CD4-positive, alpha-beta memory T cell (primary cell): ENCODE data around the gene ACAD11. TPM values are rescaled to one million over a fixed set of nuclear protein-coding genes. Genes with fewer than 3 reads are reported as not detected.

Source experiments
- CTCF ChIA-PET: fragments of 350-600 bp; sonication (Branson Sonifier 250); formaldehyde crosslinking; loops from one replicate; lab custom pipeline; 2021; ENCODE audit warnings: inconsistent platforms; ENCODE audit not compliant: partially characterized antibody; lab: Charles Lee
- POLR2A ChIA-PET: fragments of 350-600 bp; sonication (Branson Sonifier 250); formaldehyde crosslinking; loops from one replicate; lab custom pipeline; 2021; ENCODE audit not compliant: partially characterized antibody; lab: Charles Lee
- DNase-seq, 5 donors: peaks; one replicate each; pipeline versions ENCODE4 v3.0.0 to v3.0.0-alpha.2; 2020 to 2022; ENCODE audit warnings: mixed read lengths in 1 of 5
- H3K27ac ChIP-seq: one replicate; pipeline ENCODE4 v1.7.0; 2013; ENCODE audit warnings: low read depth, low read length
- H3K27me3 ChIP-seq: 2 replicates; pipeline ENCODE4 v1.7.0; 2013; ENCODE audit warnings: mild to moderate bottlenecking, low read length, moderate library complexity; ENCODE audit not compliant: insufficient read depth
- H3K36me3 ChIP-seq: 2 replicates; pipeline ENCODE4 v1.7.0; 2013; ENCODE audit warnings: mild to moderate bottlenecking, low read length, moderate library complexity; ENCODE audit not compliant: insufficient read depth
- H3K4me1 ChIP-seq: 2 replicates; pipeline ENCODE4 v1.7.0; 2013; ENCODE audit warnings: mild to moderate bottlenecking, low read length, moderate library complexity; ENCODE audit not compliant: insufficient read depth
- H3K4me3 ChIP-seq, 2 donors: one replicate each; pipeline ENCODE4 v1.7.0; 2013; ENCODE audit warnings: low read length in 2 of 2, mild to moderate bottlenecking in 1 of 2
- H3K9me3 ChIP-seq, 2 donors: one replicate each; pipeline ENCODE4 v1.7.0; 2013; ENCODE audit warnings: low read length in 2 of 2, control low read depth in 1 of 2; ENCODE audit not compliant: control insufficient read depth in 1 of 2
- H3K27ac Mint-ChIP-seq, 7 donors: one replicate each; pipeline ENCODE4 v1.8.0; 2020 to 2021; ENCODE audit warnings: mixed read lengths in 7 of 7, mild to moderate bottlenecking in 6 of 7, inconsistent platforms in 3 of 7, moderate library complexity in 3 of 7
- H3K27me3 Mint-ChIP-seq, 2 donors: one replicate each; pipeline ENCODE4 v1.8.0; 2020 to 2021; ENCODE audit warnings: mixed read lengths in 2 of 2
- H3K36me3 Mint-ChIP-seq, 2 donors: one replicate each; pipeline ENCODE4 v1.8.0; 2020 to 2021; ENCODE audit warnings: mixed read lengths in 2 of 2, inconsistent platforms in 1 of 2, mild to moderate bottlenecking in 1 of 2
- H3K4me1 Mint-ChIP-seq, 4 donors: one replicate each; pipeline ENCODE4 v1.8.0; 2020 to 2021; ENCODE audit warnings: mixed read lengths in 4 of 4, mild to moderate bottlenecking in 1 of 4
- H3K4me3 Mint-ChIP-seq, 8 donors: one replicate each; pipeline ENCODE4 v1.8.0; 2020 to 2021; ENCODE audit warnings: mixed read lengths in 8 of 8, mild to moderate bottlenecking in 7 of 8, moderate library complexity in 6 of 8, inconsistent platforms in 3 of 8
- H3K9me3 Mint-ChIP-seq, 8 donors: one replicate each; pipeline ENCODE4 v1.8.0; 2020 to 2021; ENCODE audit warnings: mixed read lengths in 8 of 8, mild to moderate bottlenecking in 5 of 8, inconsistent platforms in 3 of 8, moderate library complexity in 1 of 8
- intact Hi-C: fragments of 100-400 bp; cut with micrococcal nuclease; formaldehyde crosslinking; loops from one replicate; pipeline ENCODE4 v1.15.1; 2023
- polyA plus RNA-seq, 2 donors: library from polyadenylated mRNA; unstranded; fragments of 300-500 nt; fragmentation: Illumina TruSeq; gene quantifications; one replicate each; pipeline ENCODE4 v1.2.3, GENCODE V29; 2021
- total RNA-seq, 2 experiments: library from RNA; stranded (reverse); gene quantifications; one replicate each; pipeline ENCODE4 v1.2.3, GENCODE V29; 2021

ACAD11 gene
- total and polyA plus RNA-seq, 4 experiments from 2014 or later = 1.7 to 26.9 (median 13.1) TPM

GRCh38 chr3:132539681-132540080 lies 119.9 kb downstream of the ACAD11 start:
- Mint-ChIP-seq H3K27me3 (no peaks in the 10 kb centered on the region), H3K4me3 (no peak overlapping the region), H3K27ac (no peak overlapping the region), H3K4me1 (peaks cover 0 to 2% (median 0%) of the 10 kb centered on the region in 4 donors), H3K9me3 (peaks cover 0 to 4% (median 0%) of the 10 kb centered on the region in 8 donors), H3K36me3 (peaks cover 39 to 60% of the 10 kb centered on the region in 2 donors)
- no peak for DNase-seq
- Histone ChIP-seq H3K9me3 (no peaks in the 10 kb centered on the region), H3K4me1 (no peaks in the 10 kb centered on the region), H3K27ac (no peak overlapping the region), H3K36me3 (peaks cover 12% of the 10 kb centered on the region), H3K4me3 (no peak overlapping the region), H3K27me3 (no peaks in the 10 kb centered on the region)
- intact Hi-C loops = no loop called here
- ChIA-PET CTCF (interaction anchor here (1.2 to 8.5 kb wide), 2 partner anchors 13 to 101 kb away, joined by 3 to 90 read pairs; no protein-coding TSS in a partner anchor), POLR2A (no interaction called here)

GRCh38 chr3:132538072-132538471 lies 121.5 kb downstream of the ACAD11 start:
- no peak overlapping the region for H3K27ac ChIP-seq
- no peak for DNase-seq
- peaks cover 12% of the 10 kb centered on the region for H3K36me3 ChIP-seq
- H3K4me1 Mint-ChIP-seq = peaks cover 0 to 2% (median 0%) of the 10 kb centered on the region in 4 donors
- no peaks in the 10 kb centered on the region for H3K27me3 Mint-ChIP-seq
- no peaks in the 10 kb centered on the region for H3K9me3 ChIP-seq
- H3K4me3 ChIP-seq = no peak overlapping the region
- no peaks in the 10 kb centered on the region for H3K4me1 ChIP-seq
- POLR2A ChIA-PET = no interaction called here
- no peak overlapping the region for H3K27ac Mint-ChIP-seq
- H3K27me3 ChIP-seq = no peaks in the 10 kb centered on the region
- no peak overlapping the region for H3K4me3 Mint-ChIP-seq
- intact Hi-C loops = no loop called here
- peaks cover 44 to 72% of the 10 kb centered on the region in 2 donors for H3K36me3 Mint-ChIP-seq
- CTCF ChIA-PET = interaction anchor here (0.8 to 8.5 kb wide), 5 partner anchors 10 to 103 kb away, joined by 3 to 90 read pairs (median 3); no protein-coding TSS in a partner anchor
- H3K9me3 Mint-ChIP-seq = peaks cover 0 to 4% (median 0%) of the 10 kb centered on the region in 8 donors

GRCh38 chr3:132537297-132537696 lies 122.3 kb downstream of the ACAD11 start:
- Mint-ChIP-seq H3K4me1 (no peaks in the 10 kb centered on the region), H3K9me3 (peaks cover 0 to 4% (median 0%) of the 10 kb centered on the region in 8 donors), H3K27ac (no peak overlapping the region), H3K4me3 (no peak overlapping the region), H3K36me3 (peaks cover 42 to 72% of the 10 kb centered on the region in 2 donors), H3K27me3 (no peaks in the 10 kb centered on the region)
- no peak for DNase-seq
- H3K27ac ChIP-seq = no peak overlapping the region
- H3K27me3 ChIP-seq = no peaks in the 10 kb centered on the region
- H3K36me3 ChIP-seq = peaks cover 12% of the 10 kb centered on the region
- intact Hi-C loops = no loop called here
- ChIA-PET POLR2A (no interaction called here), CTCF (interaction anchor here (0.8 to 8.5 kb wide), 8 partner anchors 9 to 104 kb away, joined by 3 to 90 read pairs (median 11); no protein-coding TSS in a partner anchor)
- H3K4me1 ChIP-seq = no peaks in the 10 kb centered on the region
- H3K4me3 ChIP-seq = no peak overlapping the region
- no peaks in the 10 kb centered on the region for H3K9me3 ChIP-seq

- Mint-ChIP-seq H3K36me3 (peaks cover 42 to 76% of the 10 kb centered on the region in 2 donors), H3K4me1 (no peaks in the 10 kb centered on the region), H3K4me3 (no peak overlapping the region), H3K27me3 (no peaks in the 10 kb centered on the region), H3K27ac (no peak overlapping the region), H3K9me3 (peaks cover 0 to 4% (median 0%) of the 10 kb centered on the region in 8 donors)
- intact Hi-C loops = loop anchor here (1.0 kb wide), 2 partner anchors 106 to 184 kb away; no protein-coding TSS in a partner anchor
- ChIA-PET CTCF (interaction anchor here (0.9 to 8.5 kb wide), 24 partner anchors 9 to 185 kb away, joined by 3 to 90 read pairs (median 4); no protein-coding TSS in a partner anchor), POLR2A (no interaction called here)
- DNase-seq = no peak
- Histone ChIP-seq H3K4me1 (no peaks in the 10 kb centered on the region), H3K36me3 (peaks cover 12% of the 10 kb centered on the region), H3K9me3 (no peaks in the 10 kb centered on the region), H3K27ac (no peak overlapping the region), H3K4me3 (no peak overlapping the region), H3K27me3 (no peaks in the 10 kb centered on the region)
These were observed 123.0 kb downstream of the ACAD11 start for GRCh38 chr3:132536442-132537153.

GRCh38 chr3:132535575-132536441 lies 123.8 kb downstream of the ACAD11 start:
- no peaks in the 10 kb centered on the region for H3K4me1 ChIP-seq
- peaks cover 0 to 4% (median 0%) of the 10 kb centered on the region in 8 donors for H3K9me3 Mint-ChIP-seq
- no peaks in the 10 kb centered on the region for H3K4me1 Mint-ChIP-seq
- H3K36me3 Mint-ChIP-seq = peaks cover 42 to 76% of the 10 kb centered on the region in 2 donors
- H3K27me3 ChIP-seq = no peaks in the 10 kb centered on the region
- H3K27ac Mint-ChIP-seq = peak overlapping the region in 2 of 7 donors; percentile 7 to 39
- no peak overlapping the region for H3K27ac ChIP-seq
- peaks cover 18% of the 10 kb centered on the region for H3K36me3 ChIP-seq
- no peaks in the 10 kb centered on the region for H3K9me3 ChIP-seq
- DNase-seq = peak in 4 of 5 donors; percentile 34 to 41 (median 38)
- CTCF ChIA-PET = interaction anchor here (0.7 to 8.5 kb wide), 31 partner anchors 9 to 184 kb away, joined by 3 to 90 read pairs (median 4); no protein-coding TSS in a partner anchor
- intact Hi-C loops = loop anchor here (1.0 kb wide), 2 partner anchors 106 to 184 kb away; no protein-coding TSS in a partner anchor
- H3K4me3 Mint-ChIP-seq = no peak overlapping the region
- H3K4me3 ChIP-seq = no peak overlapping the region
- POLR2A ChIA-PET = no interaction called here
- H3K27me3 Mint-ChIP-seq = no peaks in the 10 kb centered on the region

DNA sequence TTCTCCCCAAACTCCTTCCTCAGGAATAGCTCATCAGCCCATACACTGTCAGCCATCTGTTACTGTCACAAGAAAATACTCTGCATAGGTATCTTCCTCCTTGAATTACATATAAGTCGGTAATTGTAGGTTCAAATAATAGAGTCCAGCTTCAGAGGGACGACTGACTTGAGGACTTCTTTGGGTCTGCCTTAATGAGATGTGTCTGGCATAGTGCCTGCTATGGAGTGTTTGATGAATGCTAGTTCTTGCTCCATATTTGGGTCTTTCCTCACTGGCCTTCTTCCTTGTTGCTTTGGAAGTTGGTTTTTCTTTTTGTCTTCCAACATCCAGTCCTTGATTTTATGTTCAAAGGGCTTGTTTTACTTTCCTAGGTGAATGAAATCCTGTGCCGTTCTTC lies 129.0 kb downstream of the ACAD11 start:
- H3K4me3 Mint-ChIP-seq = no peak overlapping the region
- H3K27me3 ChIP-seq = no peaks in the 10 kb centered on the region
- peak overlapping the region in 2 of 7 donors; percentile 6 to 37 for H3K27ac Mint-ChIP-seq
- no peak overlapping the region for H3K27ac ChIP-seq
- no peaks in the 10 kb centered on the region for H3K9me3 Mint-ChIP-seq
- H3K4me1 ChIP-seq = no peaks in the 10 kb centered on the region
- H3K9me3 ChIP-seq = no peaks in the 10 kb centered on the region
- no peak for DNase-seq
- H3K4me1 Mint-ChIP-seq = peaks cover 0 to 3% (median 0%) of the 10 kb centered on the region in 4 donors
- ChIA-PET POLR2A (no interaction called here), CTCF (no interaction called here)
- no peak overlapping the region for H3K4me3 ChIP-seq
- H3K36me3 ChIP-seq = peaks cover 38% of the 10 kb centered on the region
- intact Hi-C loops = no loop called here
- no peaks in the 10 kb centered on the region for H3K27me3 Mint-ChIP-seq
- peaks cover 48 to 81% of the 10 kb centered on the region in 2 donors for H3K36me3 Mint-ChIP-seq
